ENCODE measurements around the gene RNF25.
A peak's percentile ranks its signal among the peaks of the same experiment; 100 is the strongest.

DNA sequence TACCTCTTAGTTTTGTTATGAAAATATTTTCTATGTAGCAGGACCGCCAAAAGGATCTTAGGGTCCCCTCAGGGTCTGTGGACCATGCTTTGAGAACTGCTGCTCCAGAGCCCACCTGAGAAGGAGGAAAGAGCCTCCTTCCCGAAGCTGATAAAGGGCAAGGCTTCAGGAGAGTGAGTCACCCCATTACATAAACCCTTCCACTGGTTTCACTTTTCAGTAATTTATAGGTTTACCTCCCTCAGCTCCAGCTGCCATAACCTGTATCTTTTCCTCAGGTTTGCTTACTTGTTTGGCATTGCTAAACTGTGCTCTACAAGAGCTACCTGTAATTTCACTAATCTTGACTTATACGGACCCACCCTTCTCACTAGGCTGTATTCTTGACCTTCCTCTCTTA is 45.5 kb upstream of the RNF25 start:
- TF ChIP-seq, protein P1, sequence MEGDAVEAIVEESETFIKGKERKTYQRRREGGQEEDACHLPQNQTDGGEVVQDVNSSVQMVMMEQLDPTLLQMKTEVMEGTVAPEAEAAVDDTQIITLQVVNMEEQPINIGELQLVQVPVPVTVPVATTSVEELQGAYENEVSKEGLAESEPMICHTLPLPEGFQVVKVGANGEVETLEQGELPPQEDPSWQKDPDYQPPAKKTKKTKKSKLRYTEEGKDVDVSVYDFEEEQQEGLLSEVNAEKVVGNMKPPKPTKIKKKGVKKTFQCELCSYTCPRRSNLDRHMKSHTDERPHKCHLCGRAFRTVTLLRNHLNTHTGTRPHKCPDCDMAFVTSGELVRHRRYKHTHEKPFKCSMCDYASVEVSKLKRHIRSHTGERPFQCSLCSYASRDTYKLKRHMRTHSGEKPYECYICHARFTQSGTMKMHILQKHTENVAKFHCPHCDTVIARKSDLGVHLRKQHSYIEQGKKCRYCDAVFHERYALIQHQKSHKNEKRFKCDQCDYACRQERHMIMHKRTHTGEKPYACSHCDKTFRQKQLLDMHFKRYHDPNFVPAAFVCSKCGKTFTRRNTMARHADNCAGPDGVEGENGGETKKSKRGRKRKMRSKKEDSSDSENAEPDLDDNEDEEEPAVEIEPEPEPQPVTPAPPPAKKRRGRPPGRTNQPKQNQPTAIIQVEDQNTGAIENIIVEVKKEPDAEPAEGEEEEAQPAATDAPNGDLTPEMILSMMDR (IDR thresholded peaks at IDR 0.05) = no peak
- peak in 1 of 2 donors; percentile 44 for TF ChIP-seq POLR2A (IDR thresholded peaks at IDR 0.05)
